NCI-H748 (cell line): ENCODE results near the gene TIAM1.
A peak's percentile ranks its signal among the peaks of the same experiment; 100 is the strongest.

ENCODE experiments used
- DNase-seq: peaks from one replicate; lab custom pipeline; 2025; ENCODE audit not compliant: unreplicated experiment; lab: John Stamatoyannopoulos, UW

TIAM1 gene

DNA sequence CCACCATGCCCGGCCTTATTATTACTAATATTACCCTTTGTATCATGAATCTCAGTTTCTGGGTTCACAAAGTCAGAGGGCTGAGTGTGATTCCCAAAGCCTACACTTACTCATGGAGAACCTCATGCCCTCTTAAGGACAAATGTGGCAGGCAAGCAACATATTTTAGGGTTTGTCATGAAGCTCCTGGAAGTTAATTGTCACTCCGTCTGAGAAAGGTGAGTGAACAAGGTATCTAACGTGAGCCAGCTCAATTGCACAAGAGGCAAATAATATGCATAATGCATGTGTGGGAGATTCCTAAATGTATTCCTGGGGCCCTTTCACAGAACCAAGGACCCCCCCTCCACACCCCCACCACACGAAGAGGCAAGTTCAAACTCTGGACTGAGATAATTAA lies 10.1 kb upstream of the TIAM1 start:
- no peak for DNase-seq

GRCh38 chr21:31352836-31353235 lies 8.8 kb upstream of the TIAM1 start:
- no peak for DNase-seq

GRCh38 chr21:31351960-31352359 lies 7.9 kb upstream of the TIAM1 start:
- DNase-seq: no peak

DNA sequence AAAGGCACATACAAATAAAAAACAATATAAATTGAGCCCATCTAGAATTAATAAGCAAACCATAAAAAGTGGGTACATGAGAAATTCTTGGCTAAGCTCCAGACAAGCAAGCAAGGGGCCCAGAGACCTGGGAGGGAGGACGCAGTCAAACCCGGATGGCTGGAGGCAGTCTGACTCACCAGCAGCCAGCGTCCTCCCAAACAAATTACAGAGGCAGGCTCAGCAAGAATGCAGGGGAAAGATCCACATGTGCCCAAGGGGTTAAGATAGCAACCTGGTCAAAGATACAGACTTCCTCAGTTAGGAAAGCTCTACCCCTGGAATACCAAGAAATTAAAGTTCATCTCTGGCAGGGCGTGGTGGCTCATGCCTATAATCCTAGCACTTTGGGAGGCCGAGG lies 7.4 kb upstream of the TIAM1 start:
- no peak for DNase-seq

- DNase-seq: no peak
Observed at GRCh38 chr21:31349208-31349607, 5.1 kb upstream of the TIAM1 start.

DNA sequence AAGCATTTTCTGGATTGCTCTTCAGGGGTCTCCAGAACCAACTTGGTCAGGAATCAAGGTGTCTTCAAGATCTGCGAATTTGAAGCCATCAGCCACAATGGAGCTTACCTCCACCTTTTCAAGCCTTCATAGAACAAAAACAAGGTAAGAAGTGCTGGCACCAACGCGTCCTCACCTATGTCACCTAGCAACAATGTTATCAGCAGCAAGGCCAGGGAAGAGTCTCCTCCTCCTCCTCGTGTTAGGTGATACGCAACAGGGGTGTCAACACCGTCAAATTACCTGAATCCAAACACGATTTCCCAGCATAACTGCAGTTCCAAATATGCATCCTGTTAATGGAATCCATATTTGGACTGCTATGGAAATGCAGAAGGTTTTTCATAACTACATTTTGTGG lies 4.1 kb upstream of the TIAM1 start:
- peak; percentile 85 for DNase-seq

DNA sequence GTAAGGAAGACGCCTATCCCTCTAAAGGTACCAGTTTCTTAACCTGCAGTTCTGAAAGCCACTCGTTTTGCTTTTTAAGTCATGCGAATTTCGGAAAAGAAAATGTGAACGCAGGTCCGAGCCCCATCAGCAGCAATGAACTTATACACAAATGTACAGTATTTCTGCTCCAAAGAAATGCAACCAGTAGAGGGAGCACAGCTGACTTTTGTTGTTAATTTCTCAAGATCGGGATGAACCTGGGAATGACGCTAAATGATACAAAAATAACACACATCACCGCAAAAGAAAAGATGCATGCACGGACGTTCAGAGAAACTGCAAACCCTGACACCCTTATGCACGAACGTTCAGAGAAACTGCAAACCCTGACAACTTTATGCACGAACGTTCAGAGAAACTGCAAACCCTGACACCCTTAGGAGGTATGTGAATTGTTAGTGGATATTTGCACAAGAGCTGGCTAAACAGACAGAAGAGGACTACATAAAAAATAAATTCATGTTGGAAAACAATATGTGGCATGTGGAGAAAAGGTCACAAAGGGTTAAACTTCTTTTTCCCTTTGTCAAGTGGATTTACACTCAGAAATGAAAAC lies 3.5 kb upstream of the TIAM1 start:
- DNase-seq: peak; percentile 64

- DNase-seq: no peak
Observed at GRCh38 chr21:31346256-31346821, 2.3 kb upstream of the TIAM1 start.

GRCh38 chr21:31345136-31345535 lies 1.1 kb upstream of the TIAM1 start:
- no peak for DNase-seq

DNA sequence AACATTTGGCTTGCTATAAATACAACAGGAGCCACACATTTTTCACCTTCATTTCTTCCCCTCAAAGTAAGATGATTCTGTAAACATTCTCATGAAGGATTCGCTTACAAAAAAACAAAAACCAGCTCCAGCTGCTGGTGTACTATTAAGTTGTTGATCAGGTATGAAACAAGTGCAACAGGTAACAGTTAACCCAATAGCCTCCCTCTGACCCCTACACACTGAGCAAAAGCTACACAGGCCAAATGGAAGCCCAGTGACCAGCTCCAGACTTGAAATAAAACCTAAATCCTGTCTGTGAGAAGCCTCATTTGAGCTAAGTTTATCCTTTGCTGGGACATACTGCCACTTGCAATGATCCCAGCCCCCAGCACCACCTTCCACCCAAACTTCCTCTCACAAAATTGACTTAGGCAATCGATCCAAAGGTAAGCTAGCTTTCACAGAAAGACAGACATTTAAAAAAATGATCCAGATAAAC lies 991 bp downstream of the TIAM1 start:
- DNase-seq: no peak

DNA sequence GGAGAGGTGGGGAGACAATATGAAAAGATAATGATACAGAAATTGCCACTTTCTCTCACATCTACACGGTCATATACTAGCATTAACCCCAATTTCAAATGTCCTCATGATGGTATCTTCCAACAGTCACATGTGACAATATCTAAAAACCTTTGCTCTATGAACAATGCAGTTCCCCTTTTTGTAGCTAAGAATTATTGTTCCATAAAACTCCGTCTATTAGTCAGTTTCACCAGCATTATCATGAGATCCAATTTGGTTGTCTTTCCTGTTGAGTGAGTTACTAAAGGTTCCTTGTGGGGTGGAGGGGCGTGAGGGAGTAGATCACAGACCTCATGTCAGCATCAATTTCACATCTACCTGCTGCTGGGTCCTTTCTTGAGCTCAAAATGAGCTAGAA lies 1.7 kb downstream of the TIAM1 start:
- DNase-seq: no peak

DNA sequence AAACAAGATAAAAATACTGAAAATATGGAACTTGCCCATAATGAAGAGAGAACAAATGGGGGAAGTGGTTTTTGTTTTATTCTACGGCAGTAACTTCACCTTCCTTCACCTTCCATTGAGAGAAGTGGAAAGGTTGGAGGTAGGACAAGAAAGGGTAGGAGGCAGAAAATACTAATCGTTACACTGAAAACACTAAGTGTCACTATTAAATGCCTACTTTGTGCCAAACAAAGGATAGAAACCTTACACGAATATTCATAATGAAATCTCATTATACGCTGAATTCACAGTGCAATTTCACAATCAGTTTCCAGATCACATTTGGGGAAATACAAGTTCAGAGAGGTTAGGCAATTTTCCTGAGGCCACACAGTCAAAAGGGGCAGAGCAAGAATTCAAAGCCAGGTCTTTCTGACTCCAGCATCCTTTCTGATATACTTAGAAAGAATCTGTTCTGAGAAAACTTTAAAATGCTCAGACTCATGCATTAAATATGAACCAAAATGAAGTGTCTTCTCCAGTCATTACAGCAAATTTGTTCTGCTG lies 3.0 kb downstream of the TIAM1 start:
- DNase-seq: no peak

- DNase-seq: no peak
Observed at GRCh38 chr21:31340514-31340913, 3.5 kb downstream of the TIAM1 start.

DNA sequence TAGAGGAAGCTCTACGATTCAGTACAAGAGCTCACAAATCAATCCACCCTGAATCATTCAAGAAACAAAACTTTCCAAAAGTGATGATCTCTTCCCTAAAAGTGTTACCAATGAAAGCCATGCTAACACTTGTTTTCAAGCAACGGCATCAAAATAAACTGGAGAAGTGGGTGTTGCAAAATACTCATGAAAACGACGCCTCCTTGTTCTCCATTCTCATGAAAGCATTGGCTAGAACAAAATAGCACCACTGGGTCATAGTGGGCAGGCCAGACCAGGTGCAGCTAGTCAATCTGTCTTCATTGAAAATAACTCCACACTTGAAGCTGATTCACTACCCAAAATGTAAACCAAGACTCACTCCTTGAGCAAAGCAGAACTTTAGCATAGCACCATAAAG lies 4.3 kb downstream of the TIAM1 start:
- no peak for DNase-seq

DNA sequence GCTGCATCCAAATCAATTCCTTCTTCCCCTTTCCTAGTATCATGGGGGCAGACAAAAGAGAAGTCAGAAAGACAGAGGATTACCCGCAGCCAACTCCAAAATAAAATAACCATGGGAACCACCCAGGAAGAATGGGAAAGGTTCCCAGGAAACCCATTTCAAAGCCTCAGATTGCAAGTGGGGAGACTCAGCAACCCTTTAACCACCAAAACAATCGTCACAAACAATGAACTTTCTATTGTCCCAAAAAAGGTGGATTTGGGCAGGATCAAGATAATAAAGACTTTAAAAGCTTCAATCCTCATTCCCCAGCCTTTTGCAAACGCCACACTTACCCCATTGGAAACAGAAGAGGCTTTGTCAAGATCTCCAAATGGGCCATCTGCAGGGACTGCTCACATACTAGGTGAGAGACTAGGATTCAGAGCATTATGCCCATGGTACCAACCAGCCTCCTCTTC lies 5.1 kb downstream of the TIAM1 start:
- no peak for DNase-seq

DNA sequence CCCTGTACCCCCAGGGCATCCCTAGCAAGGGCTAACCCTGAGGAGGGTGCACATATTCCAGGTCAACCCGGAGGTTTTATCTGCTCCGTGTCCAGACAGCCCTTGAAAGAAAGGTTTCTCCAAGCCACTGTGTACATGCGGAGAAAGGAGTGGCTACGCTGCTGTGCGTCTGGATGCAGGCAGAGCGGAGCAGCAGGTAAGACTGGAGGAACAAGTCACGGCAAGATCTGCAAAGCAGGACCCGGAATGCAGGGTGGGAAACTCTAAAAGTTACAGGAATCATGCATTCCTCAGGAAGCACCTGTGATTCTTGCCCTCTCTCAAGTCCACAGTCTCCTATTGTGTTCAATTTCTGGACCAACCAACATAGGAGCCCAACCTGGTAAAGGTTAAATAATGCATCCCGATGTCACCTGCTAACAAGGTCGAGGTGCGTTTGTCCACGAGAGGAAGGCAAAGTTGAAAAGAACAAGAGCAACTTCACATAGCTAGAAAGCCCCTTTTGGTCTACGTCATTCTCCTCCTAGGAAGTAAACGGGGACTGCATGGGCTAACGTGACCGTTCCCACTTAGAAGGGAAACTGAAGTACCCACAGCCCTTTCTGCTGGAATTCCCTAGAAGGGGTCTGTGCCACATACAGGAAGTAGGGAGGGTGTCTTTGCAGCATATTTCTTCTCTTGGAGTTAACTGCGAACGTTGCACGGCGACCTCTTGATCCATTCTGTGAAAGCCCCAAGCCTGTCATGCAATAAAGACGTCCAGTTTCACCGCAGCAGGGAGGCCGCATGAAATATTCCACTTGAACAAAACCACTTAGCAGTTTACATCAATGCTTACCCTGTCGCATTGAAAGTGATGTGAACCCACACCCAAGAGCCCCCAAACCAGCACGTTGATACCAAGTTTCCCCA lies 5.8 kb downstream of the TIAM1 start:
- no peak for DNase-seq

GRCh38 chr21:31337086-31337485 lies 7.0 kb downstream of the TIAM1 start:
- no peak for DNase-seq

- no peak for DNase-seq
Observed at GRCh38 chr21:31336739-31337040, 7.4 kb downstream of the TIAM1 start.

DNA sequence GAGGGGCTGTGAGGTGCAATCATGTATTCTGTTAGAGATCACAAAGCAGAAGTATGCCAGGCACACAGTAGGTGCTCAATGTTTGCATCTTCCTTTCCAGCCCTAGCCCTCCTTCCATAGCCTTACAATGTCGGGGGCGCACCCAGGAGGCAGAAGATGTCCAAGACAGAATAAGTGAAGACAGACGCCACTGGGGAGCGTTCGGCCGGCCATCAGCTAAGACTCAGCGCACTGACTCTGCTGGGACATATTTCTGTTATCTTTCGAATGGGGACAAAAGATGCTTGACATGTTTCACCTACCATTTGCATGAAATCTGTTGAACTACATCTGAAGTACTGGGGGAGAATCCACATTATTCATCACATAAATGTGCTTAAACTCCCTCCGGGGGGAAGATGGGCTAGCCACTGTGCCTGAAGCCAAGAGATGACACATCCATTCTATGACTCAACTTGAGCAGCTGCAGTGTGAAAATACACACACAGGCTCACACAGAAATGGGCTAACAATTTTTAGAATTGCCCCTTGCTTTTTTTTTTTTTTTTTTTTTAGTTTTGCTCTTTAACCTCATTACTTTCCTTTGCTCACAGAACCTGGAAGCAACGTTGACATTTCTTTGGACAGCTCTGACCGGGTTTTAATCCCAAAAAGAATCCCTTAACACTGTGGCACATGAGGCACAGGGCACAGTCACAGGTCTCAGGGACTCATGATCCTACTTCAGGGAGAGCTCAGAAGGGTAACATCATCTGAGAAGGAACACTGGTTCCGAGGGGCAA lies 7.9 kb downstream of the TIAM1 start:
- no peak for DNase-seq

- DNase-seq: peak; percentile 22
Observed at GRCh38 chr21:31334648-31335121, 9.4 kb downstream of the TIAM1 start.

DNA sequence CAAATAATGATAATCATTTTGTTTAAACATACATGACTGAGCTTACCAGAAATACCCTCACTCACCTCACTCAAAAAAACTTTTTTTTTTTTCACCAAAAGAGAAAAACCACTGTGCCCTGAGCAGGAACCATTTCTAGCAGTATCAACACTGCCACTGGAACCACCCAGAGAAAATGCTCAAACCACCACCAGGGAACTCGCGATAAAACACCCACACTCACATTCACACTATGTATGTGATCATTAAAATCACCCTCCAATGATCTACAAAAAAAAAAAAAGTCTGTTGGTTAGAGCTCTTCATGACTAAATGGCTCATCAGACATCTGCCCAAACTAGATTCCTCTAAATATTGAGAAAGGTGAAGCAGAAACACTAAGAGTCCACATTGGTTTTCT lies 11.5 kb downstream of the TIAM1 start:
- no peak for DNase-seq
